GM15510 (cell line): ENCODE measurements around the gene CROCC2.

Source experiments
- POLR2A ChIP-seq: IDR thresholded peaks from 3 replicates; pipeline ENCODE4 v1.6.1; 2011; ENCODE audit warnings: borderline replicate concordance; ENCODE audit not compliant: insufficient read length; ENCODE audit errors: extremely low read depth

Gene CROCC2

DNA sequence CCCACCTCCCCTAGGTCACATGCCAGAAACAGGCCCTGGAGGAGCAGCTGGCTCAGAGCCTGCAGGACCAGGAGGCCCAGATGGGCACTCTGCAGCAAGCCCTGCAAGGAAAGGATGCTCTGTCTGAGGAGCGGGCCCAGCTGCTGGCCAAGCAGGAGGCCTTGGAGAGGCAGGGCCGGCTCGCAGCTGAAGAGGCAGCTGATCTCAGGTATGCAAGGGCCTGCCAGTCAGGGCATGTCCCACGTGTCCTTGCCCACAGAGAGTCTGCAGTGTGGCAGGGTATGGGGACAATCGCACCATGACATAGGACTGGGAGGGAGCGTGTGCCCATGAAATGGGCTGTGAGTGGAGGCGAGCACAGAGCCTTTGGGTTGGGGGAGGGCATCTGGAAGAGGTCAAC, 39.9 kb downstream of the CROCC2 start:
- no peak for TF ChIP-seq POLR2A

DNA sequence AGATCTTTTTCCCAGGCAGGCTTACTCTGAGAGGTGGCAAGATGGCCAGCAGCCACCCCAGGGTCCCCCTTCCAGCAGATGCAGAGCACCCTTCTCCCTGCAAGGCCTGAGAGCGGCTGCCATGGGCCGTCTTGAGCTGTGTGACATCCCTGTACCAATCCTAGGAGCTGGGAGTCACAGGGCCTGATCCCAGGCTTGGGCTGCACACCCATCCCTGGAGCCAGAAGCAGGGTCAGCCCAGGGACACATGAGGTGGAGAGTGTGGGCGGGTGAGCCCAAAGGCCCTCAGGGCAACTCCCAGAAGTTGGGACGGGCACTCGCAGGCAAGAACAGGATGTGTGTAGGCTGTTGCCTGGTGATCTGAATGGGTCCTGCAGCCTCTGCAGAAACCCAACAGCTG, 40.5 kb downstream of the CROCC2 start:
- no peak for TF ChIP-seq POLR2A

DNA sequence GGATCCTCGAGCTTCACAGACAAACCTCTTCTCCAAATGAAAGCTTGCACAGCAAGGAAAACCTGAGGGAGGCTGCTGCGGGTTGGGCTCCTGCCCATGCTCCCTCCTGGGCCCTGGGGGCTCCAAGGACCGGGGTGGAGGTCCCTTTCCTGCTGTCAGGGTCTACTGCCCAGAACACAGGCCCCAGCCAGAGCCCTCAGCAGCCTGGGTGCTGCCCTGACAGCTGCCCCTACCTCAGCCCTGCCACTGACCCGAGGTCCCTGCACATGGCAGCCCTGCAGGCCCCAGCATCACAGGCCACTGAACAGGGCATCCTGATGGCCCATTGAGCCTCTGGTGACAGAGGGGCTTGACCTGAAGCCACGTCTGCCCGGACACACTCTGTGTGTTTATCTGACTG, 41.0 kb downstream of the CROCC2 start:
- no peak for TF ChIP-seq POLR2A

DNA sequence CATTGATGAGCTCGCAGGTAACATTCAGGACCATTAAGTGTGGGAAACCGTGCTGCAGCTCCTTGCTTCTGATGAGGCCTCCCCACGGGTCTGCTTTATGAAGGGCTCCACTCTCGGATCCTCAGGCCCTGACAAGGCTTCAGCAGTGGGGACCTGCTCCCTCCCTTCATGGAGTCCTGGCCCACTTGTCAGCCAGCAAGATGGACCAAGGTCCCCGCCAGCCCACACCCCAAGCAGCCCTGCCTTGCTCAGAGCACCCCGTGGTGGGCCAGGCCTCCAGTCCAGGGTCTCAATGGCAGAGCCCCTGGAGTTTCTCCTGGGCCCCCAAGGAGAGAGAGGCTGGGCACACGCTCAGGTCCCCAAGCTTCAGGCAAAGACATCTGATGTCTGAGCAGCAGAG, 41.5 kb downstream of the CROCC2 start:
- no peak for TF ChIP-seq POLR2A

DNA sequence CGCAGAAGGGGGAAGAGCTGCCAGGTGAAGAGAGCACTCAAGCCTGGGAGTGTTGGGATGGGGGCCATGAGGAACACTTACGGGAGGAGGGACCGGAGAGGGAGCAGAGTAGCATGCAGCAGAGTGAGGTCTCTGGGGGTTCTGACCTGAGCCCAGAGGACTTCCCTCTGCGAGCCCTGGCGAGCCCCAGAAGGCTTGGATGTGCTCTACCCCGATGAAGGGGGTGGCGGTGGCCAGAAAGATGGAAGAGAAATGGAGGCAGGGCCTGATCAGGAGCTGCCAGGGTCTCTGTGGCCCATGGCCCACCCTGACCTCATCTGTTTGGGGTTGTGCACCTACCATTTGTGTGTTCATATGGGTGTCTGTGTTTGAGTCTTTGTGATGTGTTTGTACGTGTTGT, 42.0 kb downstream of the CROCC2 start:
- TF ChIP-seq POLR2A = no peak

DNA sequence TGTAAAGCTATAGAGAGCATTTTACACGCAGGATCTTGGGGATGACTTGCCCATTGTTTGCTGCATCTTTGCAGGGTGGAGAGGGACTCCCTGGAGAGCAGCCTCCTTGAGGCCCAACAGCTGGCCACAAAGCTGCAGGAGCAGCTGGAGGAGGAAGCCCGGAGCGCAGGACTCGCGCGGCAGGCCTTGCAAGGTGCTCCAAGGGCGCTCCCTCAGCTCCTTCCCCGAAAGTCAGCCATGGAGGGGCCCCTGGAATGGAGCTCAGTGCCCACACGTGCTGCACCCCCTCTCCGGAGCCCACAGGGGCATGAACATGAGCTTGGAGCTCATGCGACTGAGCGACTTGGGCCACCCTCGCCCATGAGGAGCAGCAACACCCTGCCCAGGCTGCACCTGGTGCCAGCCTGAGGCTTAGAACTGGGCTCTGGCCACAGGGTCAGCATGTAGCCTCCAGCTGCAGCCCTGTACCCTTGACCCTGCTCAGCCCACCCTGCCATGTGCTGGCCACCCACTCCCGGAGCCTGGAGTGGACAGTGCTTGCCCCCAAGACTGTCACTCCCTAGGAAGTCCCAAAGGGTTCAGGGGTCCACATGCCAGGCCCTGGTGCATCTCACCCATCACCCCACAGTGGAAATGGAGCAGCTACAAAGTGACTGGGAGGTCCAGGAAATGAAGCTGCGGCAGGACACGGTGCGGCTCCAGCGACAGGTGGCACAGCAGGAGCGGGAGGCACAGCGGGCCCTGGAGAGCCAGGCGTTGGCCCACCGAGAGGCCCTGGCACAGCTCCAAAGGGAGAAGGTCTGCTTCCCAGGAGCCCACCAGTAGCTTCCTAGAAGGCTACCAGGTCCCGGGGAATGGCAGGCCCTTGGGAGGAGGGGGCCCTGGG, 43.0 kb downstream of the CROCC2 start:
- no peak for TF ChIP-seq POLR2A

- no peak for TF ChIP-seq POLR2A
Measured at GRCh38 chr2:240949791-240950705, 43.9 kb downstream of the CROCC2 start.

- TF ChIP-seq POLR2A = no peak
Measured at GRCh38 chr2:240951045-240951594, 45.0 kb downstream of the CROCC2 start.

DNA sequence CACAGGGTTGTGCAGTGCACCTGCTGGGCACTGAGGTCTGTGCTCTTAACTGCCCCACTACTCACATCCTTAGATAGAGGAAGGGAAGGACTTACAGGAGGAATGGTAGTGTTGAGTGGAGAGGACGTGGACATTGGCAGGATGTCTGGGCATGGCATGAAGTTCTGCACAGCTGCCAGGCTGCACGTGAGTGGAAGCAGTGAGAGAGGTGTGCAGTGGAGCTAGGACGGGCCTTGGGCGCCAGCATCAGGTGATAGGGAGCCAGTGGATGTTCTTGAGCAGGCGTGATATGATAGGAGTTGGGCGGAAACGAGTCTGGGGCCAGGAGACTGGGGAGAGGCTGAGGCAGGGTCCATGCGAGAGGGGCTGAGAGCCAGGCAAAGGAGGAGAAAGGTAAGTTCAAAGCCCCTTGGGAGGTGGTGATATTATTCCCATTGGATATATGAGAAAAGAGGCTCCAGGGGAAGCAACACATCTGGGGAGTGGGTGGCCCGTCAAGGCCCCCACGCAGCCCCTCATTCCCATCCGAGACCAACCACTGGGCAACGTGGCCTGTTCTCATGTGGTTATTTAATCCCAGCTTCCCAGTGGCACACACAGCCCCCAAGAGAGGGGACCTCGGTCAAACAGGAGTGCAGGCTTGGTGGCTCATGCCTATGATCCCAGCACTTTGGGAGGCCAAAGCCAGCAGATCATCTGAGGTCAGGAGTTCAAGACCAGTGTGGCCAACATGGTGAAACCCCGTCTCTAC, 46.5 kb downstream of the CROCC2 start:
- no peak for TF ChIP-seq POLR2A

- TF ChIP-seq POLR2A = no peak
Measured at GRCh38 chr2:240953426-240954410, 47.6 kb downstream of the CROCC2 start.

DNA sequence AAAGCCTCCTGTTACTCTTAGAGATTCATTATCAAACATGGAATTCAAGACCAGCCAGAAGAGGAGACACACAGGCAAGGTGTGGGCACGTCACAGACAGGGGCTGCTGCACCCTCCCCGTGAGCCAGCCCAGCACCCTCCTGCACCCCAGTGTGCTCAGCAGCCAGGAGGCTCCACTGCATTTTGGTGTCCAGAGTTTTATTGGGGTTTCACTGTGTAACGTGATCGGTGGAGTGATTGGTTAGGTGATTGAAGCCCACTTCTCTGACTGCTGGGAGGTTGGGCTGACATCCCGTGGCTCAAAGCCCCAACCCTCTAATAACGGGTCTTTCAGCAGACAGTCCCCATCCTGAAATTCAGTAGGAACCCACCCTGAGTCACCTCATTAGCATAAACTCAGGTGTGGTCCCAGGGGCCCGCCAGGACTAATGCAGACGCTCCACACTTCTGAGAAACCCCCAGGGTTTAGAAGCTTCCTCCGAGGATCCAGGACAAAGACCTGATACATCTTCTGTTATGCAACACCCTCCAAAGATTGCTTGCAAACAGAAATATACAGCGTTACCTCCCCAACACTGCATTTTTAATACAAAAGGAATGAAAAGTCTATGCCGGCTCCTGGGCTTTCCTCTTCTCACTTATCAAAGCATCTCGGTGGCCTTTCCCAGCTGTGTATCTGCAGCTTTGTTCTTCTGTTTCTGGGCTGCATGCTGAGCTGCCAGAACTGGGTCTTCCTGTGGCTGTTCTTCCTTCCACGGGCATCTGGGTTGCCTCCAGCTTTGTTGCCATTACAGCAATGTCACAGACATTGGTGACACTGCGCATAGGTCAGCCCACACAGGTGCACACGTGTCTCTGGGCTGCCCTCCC, 48.5 kb downstream of the CROCC2 start:
- no peak for TF ChIP-seq POLR2A

GRCh38 chr2:240955306-240956170, 49.4 kb downstream of the CROCC2 start:
- no peak for TF ChIP-seq POLR2A
